A549 (cell line): ENCODE measurements around the gene GPX6. TPM values are rescaled to one million over a fixed set of nuclear protein-coding genes. Genes with fewer than 3 reads are reported as not detected.
A peak's percentile ranks its signal among the peaks of the same experiment; 100 is the strongest.

Experiments used
- ATAC-seq, 2 experiments: fragments of 200-7000 bp in 1 of 2; fragments of >200 bp in 1 of 2; cut with Nextera tagmentation in 1 of 2; cut with Tn5 transposase in 1 of 2; 3 replicates each; pipeline versions ENCODE4 v1.8.0 to v1.9.1; 2018 to 2020; ENCODE audit warnings: mild to moderate bottlenecking in 1 of 2, moderate library complexity in 1 of 2
- CTCF ChIA-PET: fragments of 300-600 bp; sonication (Branson Sonifier 250); formaldehyde crosslinking; extraction: SDS; loops from one replicate; lab custom pipeline; 2021; ENCODE audit warnings: antibody characterized with exemption, inconsistent platforms; lab: Yijun Ruan, JAX
- POLR2A ChIA-PET: fragments of 350-600 bp; formaldehyde crosslinking; extraction: SDS; loops from one replicate; lab custom pipeline; 2021; ENCODE audit warnings: antibody characterized with exemption, inconsistent platforms; lab: Yijun Ruan, JAX
- DNase-seq, 2 experiments: peaks; one replicate each; pipeline versions ENCODE4 v3.0.0 to v3.0.0-alpha.2; 2011 to 2016; ENCODE audit warnings: low read depth in 1 of 2, low spot score in 1 of 2
- FAIRE-seq: peaks from 2 replicates; lab custom pipeline; 2011; peaks lifted over from hg19 to GRCh38; lab: Jason Lieb, UNC
- H3K27ac ChIP-seq, 2 experiments: fragments of >200 bp; sonication (Bioruptor Twin); formaldehyde crosslinking; 3 replicates each; pipeline ENCODE4 v1.5.1; 2016 to 2017
- H3K4me1 ChIP-seq: fragments of >200 bp; sonication (Bioruptor Twin); formaldehyde crosslinking; 3 replicates; pipeline ENCODE4 v1.6.1; 2016
- H3K4me2 ChIP-seq: fragments of >200 bp; sonication (Bioruptor Twin); formaldehyde crosslinking; 3 replicates; pipeline ENCODE4 v1.6.1; 2016
- H3K4me3 ChIP-seq: fragments of >200 bp; sonication (Bioruptor Twin); formaldehyde crosslinking; 3 replicates; pipeline ENCODE4 v1.5.1; 2016
- H3K9me3 ChIP-seq: fragments of >200 bp; sonication (Bioruptor Twin); formaldehyde crosslinking; 3 replicates; pipeline ENCODE4 v1.6.1; 2016
- ATOH8 ChIP-seq: fragments of 250-450 bp; sonication (Bioruptor Pico); IDR thresholded peaks from 2 replicates; pipeline ENCODE4 v1.5.0; 2020; ENCODE audit warnings: low read depth, mild to moderate bottlenecking, moderate library complexity
- BHLHE40 ChIP-seq: IDR thresholded peaks from 2 replicates; pipeline ENCODE4 v1.6.1; 2012; ENCODE audit warnings: low read depth, low read length, inconsistent platforms
- CBX2 ChIP-seq: fragments of 200-600 bp; sonication (generic); IDR thresholded peaks from 2 replicates; pipeline ENCODE4 v1.6.1; 2016; ENCODE audit warnings: low read depth, mild to moderate bottlenecking, borderline replicate concordance
- CEBPB ChIP-seq, 2 experiments: fragments of >200 bp in 1 of 2; sonication (Bioruptor Twin) in 1 of 2; formaldehyde crosslinking in 1 of 2; IDR thresholded peaks; 2 replicates each; pipeline ENCODE4 v1.6.1; 2012 to 2016
- CHD2 ChIP-seq: fragments of 150-350 bp; IDR thresholded peaks from 2 replicates; pipeline ENCODE4 v1.6.1; 2014; ENCODE audit warnings: low read length; ENCODE audit not compliant: partially characterized antibody
- CHD4 ChIP-seq: fragments of 200-600 bp; sonication (generic); IDR thresholded peaks from 2 replicates; pipeline ENCODE4 v1.6.1; 2016; ENCODE audit warnings: antibody characterized with exemption, mild to moderate bottlenecking, borderline replicate concordance
- EHMT2 ChIP-seq: fragments of 200-600 bp; sonication (generic); IDR thresholded peaks from 2 replicates; pipeline ENCODE4 v1.6.1; 2016; ENCODE audit warnings: antibody characterized with exemption, low read depth, mild to moderate bottlenecking, moderate library complexity
- ESRRA ChIP-seq: fragments of 150-350 bp; IDR thresholded peaks from 2 replicates; pipeline ENCODE4 v1.6.1; 2014; ENCODE audit warnings: mild to moderate bottlenecking, low read length, borderline replicate concordance
- FOSL2 ChIP-seq, 2 experiments: fragments of 450-650 bp in 1 of 2; fragments of >200 bp in 1 of 2; sonication (Bioruptor Twin) in 1 of 2; formaldehyde crosslinking; IDR thresholded peaks; 2 replicates each; pipeline versions ENCODE4 v1.5.0 to v1.6.1; 2016 to 2020; ENCODE audit warnings: mild to moderate bottlenecking in 1 of 2, moderate library complexity in 1 of 2
- GATA3 ChIP-seq: IDR thresholded peaks from 2 replicates; pipeline ENCODE4 v1.6.1; 2012; ENCODE audit warnings: borderline replicate concordance
- HDAC2 ChIP-seq: fragments of 200-600 bp; sonication (generic); IDR thresholded peaks from 2 replicates; pipeline ENCODE4 v1.6.1; 2016
- HMGXB4 ChIP-seq: fragments of 250-450 bp; sonication (Bioruptor Pico); IDR thresholded peaks from 2 replicates; pipeline ENCODE4 v1.5.0; 2021; ENCODE audit warnings: mild to moderate bottlenecking, moderate library complexity, borderline replicate concordance
- HOXA7 ChIP-seq: fragments of 250-450 bp; sonication (Bioruptor Pico); IDR thresholded peaks from 2 replicates; pipeline ENCODE4 v1.5.0; 2020; ENCODE audit warnings: mild to moderate bottlenecking, moderate library complexity
- HOXB13 ChIP-seq: fragments of 250-450 bp; sonication (Bioruptor Pico); IDR thresholded peaks from 2 replicates; pipeline ENCODE4 v1.5.0; 2020; ENCODE audit warnings: low read depth, mild to moderate bottlenecking, moderate library complexity
- JUNB ChIP-seq: fragments of >200 bp; sonication (Bioruptor Twin); formaldehyde crosslinking; IDR thresholded peaks from 2 replicates; pipeline ENCODE4 v1.6.1; 2016
- RAD21 ChIP-seq, 2 experiments: fragments of >200 bp in 1 of 2; sonication (Bioruptor Twin) in 1 of 2; formaldehyde crosslinking in 1 of 2; IDR thresholded peaks in 1 of 2; conservative IDR thresholded peaks in 1 of 2; 2 replicates in 1 of 2; 3 replicates in 1 of 2; pipeline ENCODE4 v1.6.1; 2012 to 2018; ENCODE audit warnings: inconsistent platforms in 1 of 2
- SMC3 ChIP-seq: fragments of >200 bp; sonication (Bioruptor Twin); formaldehyde crosslinking; IDR thresholded peaks from 3 replicates; pipeline ENCODE4 v1.6.1; 2018; ENCODE audit warnings: inconsistent platforms
- SREBF2 ChIP-seq: fragments of 450-650 bp; IDR thresholded peaks from 2 replicates; pipeline ENCODE4 v1.6.1; 2014; ENCODE audit warnings: mild to moderate bottlenecking, moderate library complexity
- TFCP2L1 ChIP-seq: fragments of 250-450 bp; sonication (Bioruptor Pico); IDR thresholded peaks from 2 replicates; pipeline ENCODE4 v1.5.0; 2021; ENCODE audit warnings: mild to moderate bottlenecking
- ZFP36 ChIP-seq: fragments of 450-650 bp; IDR thresholded peaks from 2 replicates; pipeline ENCODE4 v1.6.1; 2014; ENCODE audit warnings: borderline replicate concordance; ENCODE audit not compliant: partially characterized antibody
- ZNF302 ChIP-seq: fragments of 250-450 bp; sonication (Bioruptor Pico); IDR thresholded peaks from 2 replicates; pipeline ENCODE4 v1.9.0; 2021; ENCODE audit warnings: inconsistent platforms, mild to moderate bottlenecking, moderate library complexity
- ZSCAN20 ChIP-seq: fragments of 250-450 bp; sonication (Bioruptor Pico); IDR thresholded peaks from 2 replicates; pipeline ENCODE4 v1.8.0; 2022; ENCODE audit warnings: mild to moderate bottlenecking, moderate library complexity
- WGBS: methylation state at CpG from one replicate; pipeline ENCODE4 v1.1.6; 2017; ENCODE audit errors: missing lambda C conversion rate; 5-methylcytosine and 5-hydroxymethylcytosine counted together
- polyA plus RNA-seq, 4 experiments: library from polyadenylated mRNA; depleted of rRNA in 3 of 4; stranded (reverse); fragments of >200 nt; fragmentation: RNase III in 1 of 4; extraction: RNeasy Plus Mini Kit Qiagen cat#74134 plus additional on column Dnase treatment in 1 of 4; gene quantifications; 2 replicates in 3 of 4; 3 replicates in 1 of 4; pipeline ENCODE4 v1.2.3, GENCODE V29; 2011 to 2017
- TF ChIP-seq, protein P1 (sequence below): fragments of 450-650 bp; IDR thresholded peaks from 2 replicates; pipeline ENCODE4 v1.6.1; 2014; ENCODE audit warnings: antibody characterized with exemption
- TF ChIP-seq, protein P2 (sequence below): IDR thresholded peaks from 2 replicates; pipeline ENCODE4 v1.6.1; 2012

GPX6 gene
- polyA plus RNA-seq, 2 of the 4 experiments (the other 2 are of a cell fraction): not detected

- TF ChIP-seq HMGXB4: no peak
- no peak for TF ChIP-seq GATA3
Observed at GRCh38 chr6:28545955-28546354, 30.4 kb upstream of the GPX6 start (continued).

- ATAC-seq: peak in 1 of 2 experiments; percentile 40; a peak in 3 of 6 replicates
- Histone ChIP-seq H3K4me1 (peaks cover 5% of the 10 kb centered on the region; the same call in 1 of the 3 replicates), H3K4me3 (peak overlapping the region; percentile 42), H3K9me3 (no peaks in the 10 kb centered on the region), H3K4me2 (peak overlapping the region; percentile 68), H3K27ac (peak overlapping the region; percentile 27 to 63; a peak in 2 of 6 replicates)
- DNase-seq: peak in 1 of 2 experiments; percentile 10
- ChIA-PET POLR2A (interaction anchor here (1.4 kb wide), 1 partner anchor 43 kb away, joined by 3 read pairs; a partner anchor contains a TSS), CTCF (interaction anchor here (1.4 to 1.6 kb wide), 2 partner anchors 8 to 110 kb away, joined by 3 to 4 read pairs; no protein-coding TSS in a partner anchor)
- WGBS: 43% methylated on average over 20 of the region's 31 CpGs
- FAIRE-seq: no peak
- TF ChIP-seq ZSCAN20 (CRISPR knock-in tag) (no peak), CHD4 (no peak), ATOH8 (CRISPR knock-in tag) (no peak), FOSL2 (IDR thresholded peaks at IDR 0.05) (no peak), FOSL2 (CRISPR knock-in tag; IDR thresholded peaks at IDR 0.05) (no peak), CHD2 (no peak)
Observed at GRCh38 chr6:28543651-28544610, 28.3 kb upstream of the GPX6 start.

DNA sequence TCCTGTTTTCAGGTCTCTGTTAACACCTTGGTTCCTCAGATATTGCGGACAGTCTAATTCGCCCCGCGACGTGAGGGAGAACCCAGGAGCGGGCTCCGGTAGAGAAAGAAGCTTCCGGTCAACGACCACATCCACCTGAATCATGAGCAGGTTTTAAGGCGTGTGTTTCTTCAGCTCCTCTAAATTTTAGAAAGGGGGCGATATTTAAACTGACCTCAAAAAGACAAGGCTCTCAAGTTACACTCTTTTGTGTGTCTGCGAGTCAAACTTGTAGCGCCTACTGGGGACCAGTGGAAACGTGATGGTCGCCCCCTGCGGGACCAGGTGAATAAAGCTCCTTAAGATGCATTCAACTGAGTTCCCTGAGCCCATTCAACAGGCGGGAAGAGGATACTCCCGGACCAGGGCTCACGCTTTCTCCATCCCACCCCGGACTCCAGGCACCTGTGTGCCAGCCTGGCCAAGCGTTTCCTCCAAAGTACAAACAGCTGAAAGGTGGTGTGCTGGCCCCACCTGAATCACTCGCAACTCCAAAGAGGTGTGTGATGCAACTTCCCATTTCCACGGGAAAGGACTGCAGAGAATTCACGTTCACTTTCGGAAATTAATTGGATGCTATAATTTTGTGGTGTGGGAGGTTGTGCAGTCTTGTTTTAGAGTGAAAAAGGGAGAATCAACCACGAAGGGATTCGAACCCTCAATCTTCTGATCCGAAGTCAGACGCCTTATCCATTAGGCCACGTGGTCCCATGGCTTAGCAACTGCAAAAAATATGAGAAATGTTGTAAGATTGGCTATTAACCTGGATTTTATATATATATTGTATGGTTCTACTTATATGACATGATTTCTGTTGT, 27.1 kb upstream of the GPX6 start:
- peak overlapping the region; percentile 44 for H3K4me3 ChIP-seq
- H3K9me3 ChIP-seq: no peaks in the 10 kb centered on the region
- FAIRE-seq: no peak
- 3% methylated on average over 28 of the region's 30 CpGs for WGBS
- peak overlapping the region; percentile 68 for H3K4me2 ChIP-seq
- ChIA-PET CTCF (interaction anchor here (0.6 to 1.6 kb wide), 22 partner anchors 9 to 277 kb away, joined by 3 to 9 read pairs (median 4); a partner anchor contains a TSS), POLR2A (interaction anchor here (0.5 to 1.4 kb wide), 4 partner anchors 44 to 159 kb away, joined by 3 to 4 read pairs (median 3); a partner anchor contains a TSS)
- ATAC-seq: peak; percentile 95 to 98
- H3K27ac ChIP-seq: peak overlapping the region in 1 of 2 experiments; percentile 62; a peak in 2 of 6 replicates
- peaks cover 10% of the 10 kb centered on the region; the same call in 1 of the 3 replicates for H3K4me1 ChIP-seq
- DNase-seq: peak; percentile 73 to 93
- TF ChIP-seq, protein P1, sequence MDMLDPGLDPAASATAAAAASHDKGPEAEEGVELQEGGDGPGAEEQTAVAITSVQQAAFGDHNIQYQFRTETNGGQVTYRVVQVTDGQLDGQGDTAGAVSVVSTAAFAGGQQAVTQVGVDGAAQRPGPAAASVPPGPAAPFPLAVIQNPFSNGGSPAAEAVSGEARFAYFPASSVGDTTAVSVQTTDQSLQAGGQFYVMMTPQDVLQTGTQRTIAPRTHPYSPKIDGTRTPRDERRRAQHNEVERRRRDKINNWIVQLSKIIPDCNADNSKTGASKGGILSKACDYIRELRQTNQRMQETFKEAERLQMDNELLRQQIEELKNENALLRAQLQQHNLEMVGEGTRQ: peak; percentile 76
- TF ChIP-seq SMC3 (peak; percentile 54; the same call in 2 of the 3 replicates), ZFP36 (no peak), HDAC2 (no peak), CEBPB (IDR thresholded peaks at IDR 0.05) (peak; percentile 47 to 77; a peak in 3 of 4 replicates), EHMT2 (no peak), HOXB13 (CRISPR knock-in tag) (no peak), SREBF2 (peak; percentile 53), RAD21 (conservative IDR thresholded peaks at IDR 0.05 in 1 of 2, IDR thresholded peaks at IDR 0.05 in 1 of 2) (peak; percentile 48 to 49; a peak in 4 of 5 replicates), TFCP2L1 (CRISPR knock-in tag) (no peak), JUNB (no peak), ESRRA (no peak), ZNF302 (CRISPR knock-in tag) (no peak), FOSL2 (IDR thresholded peaks at IDR 0.05) (no peak), FOSL2 (CRISPR knock-in tag; IDR thresholded peaks at IDR 0.05) (0 out of 2 replicates have a peak, but pooled peaks have one; percentile 7), CHD2 (no peak), BHLHE40 (no peak), ZSCAN20 (CRISPR knock-in tag) (no peak), HOXA7 (CRISPR knock-in tag) (no peak), CBX2 (no peak)
- TF ChIP-seq, protein P2, sequence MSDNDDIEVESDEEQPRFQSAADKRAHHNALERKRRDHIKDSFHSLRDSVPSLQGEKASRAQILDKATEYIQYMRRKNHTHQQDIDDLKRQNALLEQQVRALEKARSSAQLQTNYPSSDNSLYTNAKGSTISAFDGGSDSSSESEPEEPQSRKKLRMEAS: peak; percentile 63; the same call in 1 of the 2 replicates
